Hepatocyte (in vitro differentiated cells): ENCODE measurements around the gene WFDC13. TPM values are rescaled to one million over a fixed set of nuclear protein-coding genes. Genes with fewer than 3 reads are reported as not detected.
"Not testable (repeated sequence)": the region's sequence is repeated elsewhere in the genome, so short reads cannot be mapped to it uniquely, and the experiment has no call there.

Source experiments
- DNase-seq: peaks from one replicate; pipeline ENCODE4 v3.0.0-alpha.2; 2016; ENCODE audit warnings: low spot score
- H2AFZ ChIP-seq: fragments of 200-600 bp; sonication (generic); 2 replicates; pipeline ENCODE4 v1.6.0; 2016; ENCODE audit warnings: antibody characterized with exemption, mild to moderate bottlenecking
- H3K27ac ChIP-seq: fragments of 200-600 bp; sonication (generic); 2 replicates; pipeline ENCODE4 v1.5.1; 2016; ENCODE audit warnings: mild to moderate bottlenecking
- H3K27me3 ChIP-seq: fragments of 200-600 bp; sonication (generic); 2 replicates; pipeline ENCODE4 v1.6.1; 2016
- H3K36me3 ChIP-seq: fragments of 200-600 bp; sonication (generic); replicated peaks from 2 replicates; pipeline ENCODE4 v1.5.1; 2016; ENCODE audit warnings: low read depth; ENCODE audit not compliant: insufficient read depth
- H3K4me1 ChIP-seq: fragments of 200-600 bp; sonication (generic); 2 replicates; pipeline ENCODE4 v1.5.1; 2016; ENCODE audit warnings: mild to moderate bottlenecking, moderate library complexity; ENCODE audit not compliant: insufficient read depth
- H3K4me2 ChIP-seq: fragments of 200-600 bp; sonication (generic); 2 replicates; pipeline ENCODE4 v1.6.0; 2016
- H3K4me3 ChIP-seq: fragments of 200-600 bp; sonication (generic); 2 replicates; pipeline ENCODE4 v1.5.1; 2016; ENCODE audit warnings: mild to moderate bottlenecking
- H3K79me2 ChIP-seq: fragments of 200-600 bp; sonication (generic); 2 replicates; pipeline ENCODE4 v1.6.0; 2017; ENCODE audit warnings: mild to moderate bottlenecking
- H3K9me2 ChIP-seq: fragments of 200-600 bp; sonication (generic); replicated peaks from 2 replicates; pipeline ENCODE4 v1.6.0; 2017; ENCODE audit warnings: mild to moderate bottlenecking; ENCODE audit not compliant: insufficient read depth
- H3K9me3 ChIP-seq: fragments of 200-600 bp; sonication (generic); 2 replicates; pipeline ENCODE4 v1.5.1; 2016; ENCODE audit warnings: low read depth, mild to moderate bottlenecking
- H4K20me1 ChIP-seq: fragments of 200-600 bp; sonication (generic); 2 replicates; pipeline ENCODE4 v1.6.0; 2016; ENCODE audit warnings: mild to moderate bottlenecking; ENCODE audit not compliant: insufficient read depth, poor library complexity, severe bottlenecking
- EZH2 ChIP-seq: fragments of 200-600 bp; sonication (generic); IDR thresholded peaks from 2 replicates; pipeline ENCODE4 v1.6.1; 2016; ENCODE audit warnings: antibody characterized with exemption, mild to moderate bottlenecking, borderline replicate concordance
- EZH2phosphoT487 ChIP-seq: fragments of 200-600 bp; sonication (generic); IDR thresholded peaks from one replicate; pipeline ENCODE4 v1.6.1; 2018; ENCODE audit warnings: antibody characterized with exemption, mild to moderate bottlenecking, low read depth, moderate library complexity; ENCODE audit not compliant: unreplicated experiment, severe bottlenecking
- WGBS: methylation state at CpG from one replicate; pipeline ENCODE4 v1.1.6; 2016; ENCODE audit warnings: low lambda C conversion rate; ENCODE audit errors: missing lambda C conversion rate; 5-methylcytosine and 5-hydroxymethylcytosine counted together
- polyA plus RNA-seq: library from polyadenylated mRNA; unstranded; fragments of >200 nt; fragmentation: Nextera tagmentation; extraction: Ambion mirVana; gene quantifications from 2 replicates; pipeline ENCODE4 v1.2.1, GENCODE V29; 2016
- total RNA-seq: library from RNA; depleted of rRNA; stranded (reverse); fragments of >200 nt; gene quantifications from 2 replicates; pipeline ENCODE4 v1.2.3, GENCODE V29; 2014
- TF ChIP-seq, protein P1 (sequence below): fragments of 200-600 bp; sonication (generic); IDR thresholded peaks from 2 replicates; pipeline ENCODE4 v1.5.1; 2016; ENCODE audit warnings: antibody characterized with exemption, mild to moderate bottlenecking; ENCODE audit not compliant: poor library complexity

The WFDC13 gene
- total and polyA plus RNA-seq, 2 experiments from 2014 or later = not detected

DNA sequence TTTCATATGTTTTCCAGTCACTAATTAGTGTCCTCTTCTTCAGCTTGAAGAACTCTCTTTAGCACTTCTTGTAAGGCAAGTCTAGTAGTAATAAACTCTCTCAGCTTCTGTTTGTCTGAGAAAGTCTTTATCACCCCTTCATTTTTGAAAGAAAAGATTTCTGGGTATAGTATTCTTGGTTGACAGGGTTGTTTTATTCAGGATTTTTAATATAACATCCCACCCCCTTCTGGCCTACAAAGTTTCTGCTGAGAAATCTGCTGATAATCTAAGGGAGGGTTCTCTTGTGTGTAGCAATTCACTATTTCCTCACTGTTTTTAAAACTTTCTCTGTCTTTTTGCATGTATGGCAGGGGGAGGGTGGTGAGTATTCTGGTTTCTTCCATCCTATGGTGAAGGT lies 22.2 kb upstream of the WFDC13 start:
- no peaks in the 10 kb centered on the region for H3K9me3 ChIP-seq
- H3K27ac ChIP-seq = no peak overlapping the region
- H3K4me3 ChIP-seq = no peak overlapping the region
- no peaks in the 10 kb centered on the region for H3K27me3 ChIP-seq
- H3K4me2 ChIP-seq = no peak overlapping the region
- no peaks in the 10 kb centered on the region for H4K20me1 ChIP-seq
- H2AFZ ChIP-seq = no peak overlapping the region
- TF ChIP-seq, protein P1, sequence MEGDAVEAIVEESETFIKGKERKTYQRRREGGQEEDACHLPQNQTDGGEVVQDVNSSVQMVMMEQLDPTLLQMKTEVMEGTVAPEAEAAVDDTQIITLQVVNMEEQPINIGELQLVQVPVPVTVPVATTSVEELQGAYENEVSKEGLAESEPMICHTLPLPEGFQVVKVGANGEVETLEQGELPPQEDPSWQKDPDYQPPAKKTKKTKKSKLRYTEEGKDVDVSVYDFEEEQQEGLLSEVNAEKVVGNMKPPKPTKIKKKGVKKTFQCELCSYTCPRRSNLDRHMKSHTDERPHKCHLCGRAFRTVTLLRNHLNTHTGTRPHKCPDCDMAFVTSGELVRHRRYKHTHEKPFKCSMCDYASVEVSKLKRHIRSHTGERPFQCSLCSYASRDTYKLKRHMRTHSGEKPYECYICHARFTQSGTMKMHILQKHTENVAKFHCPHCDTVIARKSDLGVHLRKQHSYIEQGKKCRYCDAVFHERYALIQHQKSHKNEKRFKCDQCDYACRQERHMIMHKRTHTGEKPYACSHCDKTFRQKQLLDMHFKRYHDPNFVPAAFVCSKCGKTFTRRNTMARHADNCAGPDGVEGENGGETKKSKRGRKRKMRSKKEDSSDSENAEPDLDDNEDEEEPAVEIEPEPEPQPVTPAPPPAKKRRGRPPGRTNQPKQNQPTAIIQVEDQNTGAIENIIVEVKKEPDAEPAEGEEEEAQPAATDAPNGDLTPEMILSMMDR = no peak
- no peak for TF ChIP-seq EZH2phosphoT487
- no peaks in the 10 kb centered on the region for H3K79me2 ChIP-seq
- H3K9me2 ChIP-seq = no peaks in the 10 kb centered on the region
- H3K4me1 ChIP-seq = no peaks in the 10 kb centered on the region
- H3K36me3 ChIP-seq = no peaks in the 10 kb centered on the region
- DNase-seq = no peak

DNA sequence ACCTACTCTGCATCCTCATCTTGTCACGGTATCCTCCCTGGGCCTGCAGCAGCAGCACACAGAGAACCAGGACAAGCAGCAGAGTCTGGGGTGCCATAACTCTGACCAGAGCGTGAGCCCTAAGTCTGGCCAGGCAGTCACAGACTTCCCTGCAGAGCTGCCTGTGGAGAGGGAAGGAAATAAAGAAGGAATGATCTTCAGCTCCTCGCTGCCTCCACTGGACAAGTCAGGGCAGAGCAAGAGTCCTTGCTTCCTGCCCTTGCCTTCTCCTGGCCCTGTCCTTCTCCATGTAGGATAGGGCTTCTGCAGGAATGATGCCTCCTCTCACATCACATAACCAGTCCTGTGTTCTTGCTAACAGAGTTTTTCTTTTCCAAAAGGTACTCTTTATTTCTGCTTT lies 15.9 kb upstream of the WFDC13 start:
- Histone ChIP-seq H3K27me3 (no peaks in the 10 kb centered on the region), H3K27ac (no peak overlapping the region), H2AFZ (no peak overlapping the region), H3K4me3 (no peak overlapping the region), H3K9me3 (no peaks in the 10 kb centered on the region), H4K20me1 (no peaks in the 10 kb centered on the region), H3K36me3 (no peaks in the 10 kb centered on the region), H3K4me2 (no peak overlapping the region), H3K79me2 (no peaks in the 10 kb centered on the region), H3K4me1 (no peaks in the 10 kb centered on the region), H3K9me2 (no peaks in the 10 kb centered on the region)
- TF ChIP-seq, protein P1 = no peak
- TF ChIP-seq EZH2phosphoT487 (no peak), EZH2 (no peak)
- peak; percentile 10 for DNase-seq
- WGBS = 68% methylated on average over 3 of the region's 3 CpGs

DNA sequence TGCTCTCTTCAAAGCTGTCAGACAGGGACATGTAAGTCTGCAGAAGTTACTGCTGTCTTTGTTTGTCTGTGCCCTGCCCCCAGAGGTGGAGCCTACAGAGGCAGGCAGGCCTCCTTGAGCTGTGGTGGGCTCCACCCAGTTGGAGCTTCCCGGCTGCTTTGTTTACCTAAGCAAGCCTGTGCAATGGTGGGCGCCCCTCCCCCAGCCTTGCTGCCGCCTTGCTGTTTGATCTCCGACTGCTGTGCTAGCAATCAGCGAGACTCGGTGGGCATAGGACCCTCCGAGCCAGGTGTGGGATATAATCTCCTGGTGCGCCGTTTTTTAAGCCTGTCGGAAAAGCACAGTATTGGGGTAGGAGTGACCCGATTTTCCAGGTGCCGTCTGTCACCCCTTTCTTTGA lies 8.5 kb upstream of the WFDC13 start:
- not testable (repeated sequence) for H3K4me2 ChIP-seq, H3K79me2 ChIP-seq, DNase-seq, H3K36me3 ChIP-seq, H3K4me3 ChIP-seq, H3K27me3 ChIP-seq, H2AFZ ChIP-seq, H3K4me1 ChIP-seq, H4K20me1 ChIP-seq, H3K27ac ChIP-seq, H3K9me3 ChIP-seq, H3K9me2 ChIP-seq
- WGBS = 85% methylated on average over 11 of the region's 12 CpGs

DNA sequence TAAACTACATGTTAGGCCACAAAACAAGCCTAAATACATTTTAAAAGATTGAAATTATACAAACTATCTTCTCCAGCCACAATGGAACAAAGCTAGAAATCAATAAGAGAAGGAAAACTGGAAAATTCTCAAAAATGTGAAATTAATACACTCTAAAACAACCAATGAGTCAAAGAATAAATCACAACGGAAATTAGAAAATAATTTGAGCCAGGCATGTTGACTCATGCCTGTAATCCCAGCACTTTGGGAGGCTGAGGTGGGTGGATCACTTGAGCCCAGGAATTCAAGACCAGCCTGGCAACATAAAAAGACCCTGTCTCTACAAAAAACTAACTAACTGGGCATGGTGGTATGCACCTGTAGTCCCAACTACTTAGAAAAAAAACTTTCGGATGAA lies 6.3 kb upstream of the WFDC13 start:
- H3K4me2 ChIP-seq = no peak overlapping the region
- H3K9me2 ChIP-seq = no peaks in the 10 kb centered on the region
- H3K4me1 ChIP-seq = no peaks in the 10 kb centered on the region
- no peaks in the 10 kb centered on the region for H3K27me3 ChIP-seq
- H4K20me1 ChIP-seq = no peaks in the 10 kb centered on the region
- no peak overlapping the region for H2AFZ ChIP-seq
- no peak overlapping the region for H3K4me3 ChIP-seq
- WGBS = 94% methylated on average over 2 of the region's 2 CpGs
- no peaks in the 10 kb centered on the region for H3K36me3 ChIP-seq
- no peaks in the 10 kb centered on the region for H3K79me2 ChIP-seq
- no peak for DNase-seq
- no peak overlapping the region for H3K27ac ChIP-seq
- TF ChIP-seq EZH2phosphoT487 (no peak), EZH2 (no peak)
- TF ChIP-seq, protein P1 = no peak
- H3K9me3 ChIP-seq = no peaks in the 10 kb centered on the region
